A549 (cell line): Measurements from ENCODE around the gene ADCY10.
"Not testable (repeated sequence)": the region's sequence is repeated elsewhere in the genome, so short reads cannot be mapped to it uniquely, and the experiment has no call there.

ENCODE experiments used
- CHD4 ChIP-seq: fragments of 200-600 bp; sonication (generic); IDR thresholded peaks from 2 replicates; pipeline ENCODE4 v1.6.1; 2016; ENCODE audit warnings: antibody characterized with exemption, mild to moderate bottlenecking, borderline replicate concordance
- ELK1 ChIP-seq: fragments of 150-350 bp; IDR thresholded peaks from 2 replicates; pipeline ENCODE4 v1.6.1; 2014; ENCODE audit warnings: low read depth, mild to moderate bottlenecking, low read length
- EP300 ChIP-seq, 2 experiments: fragments of >200 bp; sonication (Bioruptor Twin); formaldehyde crosslinking; IDR thresholded peaks; 2 replicates in 1 of 2; 3 replicates in 1 of 2; pipeline ENCODE4 v1.6.1; 2016 to 2017
- NPAS2 ChIP-seq: fragments of 250-450 bp; sonication (Bioruptor Pico); IDR thresholded peaks from 2 replicates; pipeline ENCODE4 v1.8.0; 2022; ENCODE audit warnings: mild to moderate bottlenecking, moderate library complexity, borderline replicate concordance
- POLR2A ChIP-seq: IDR thresholded peaks from 2 replicates; pipeline ENCODE4 v1.6.1; 2012; ENCODE audit warnings: mild to moderate bottlenecking, low read length
- POLR2AphosphoS2 ChIP-seq: conservative IDR thresholded peaks from 2 replicates; pipeline ENCODE4 v1.6.1; 2012; ENCODE audit warnings: low read length, improper control_type of control experiment, inconsistent platforms
- RCOR1 ChIP-seq: fragments of 150-350 bp; IDR thresholded peaks from 2 replicates; pipeline ENCODE4 v1.6.1; 2014; ENCODE audit warnings: antibody characterized with exemption, low read length, low read depth
- REST ChIP-seq: fragments of 200-600 bp; sonication (generic); IDR thresholded peaks from 2 replicates; pipeline ENCODE4 v1.6.1; 2016; ENCODE audit warnings: antibody characterized with exemption, mild to moderate bottlenecking, moderate library complexity
- RFX5 ChIP-seq: fragments of 450-650 bp; IDR thresholded peaks from 2 replicates; pipeline ENCODE4 v1.7.1; 2014; ENCODE audit warnings: antibody characterized with exemption, mild to moderate bottlenecking, moderate library complexity
- RNF2 ChIP-seq: fragments of 200-600 bp; sonication (generic); IDR thresholded peaks from 2 replicates; pipeline ENCODE4 v1.6.1; 2016; ENCODE audit warnings: low read depth, mild to moderate bottlenecking, antibody characterized with exemption, moderate library complexity, borderline replicate concordance
- TF ChIP-seq, protein P1 (sequence below): fragments of >200 bp; sonication (Bioruptor Twin); formaldehyde crosslinking; IDR thresholded peaks from 3 replicates; pipeline ENCODE4 v1.5.1; 2016
- TF ChIP-seq, protein P2 (sequence below): fragments of 250-450 bp; sonication (Bioruptor Pico); IDR thresholded peaks from 2 replicates; pipeline ENCODE4 v1.5.0; 2020; ENCODE audit warnings: low read depth, mild to moderate bottlenecking, moderate library complexity

DNA sequence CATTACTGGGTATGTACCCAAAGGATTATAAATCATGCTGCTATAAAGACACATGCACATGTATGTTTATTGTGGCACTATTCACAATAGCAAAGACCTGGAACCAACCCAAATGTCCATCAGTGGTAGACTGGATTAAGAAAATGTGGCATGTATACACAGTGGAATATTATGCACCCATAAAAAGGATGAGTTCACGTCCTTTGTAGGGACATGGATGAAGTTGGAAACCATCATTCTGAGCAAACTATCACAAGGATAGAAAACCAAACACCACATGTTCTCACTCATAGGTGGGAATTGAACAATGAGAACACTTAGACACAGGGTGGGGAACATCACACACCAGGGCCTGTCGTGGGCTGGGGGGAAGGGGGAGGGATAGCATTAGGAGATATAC, 26.7 kb downstream of the ADCY10 start:
- not testable (repeated sequence) for TF ChIP-seq POLR2A; REST; ELK1; RFX5; RNF2; CHD4; EP300 (IDR thresholded peaks at IDR 0.05); POLR2AphosphoS2; NPAS2; RCOR1
- TF ChIP-seq, protein P1, sequence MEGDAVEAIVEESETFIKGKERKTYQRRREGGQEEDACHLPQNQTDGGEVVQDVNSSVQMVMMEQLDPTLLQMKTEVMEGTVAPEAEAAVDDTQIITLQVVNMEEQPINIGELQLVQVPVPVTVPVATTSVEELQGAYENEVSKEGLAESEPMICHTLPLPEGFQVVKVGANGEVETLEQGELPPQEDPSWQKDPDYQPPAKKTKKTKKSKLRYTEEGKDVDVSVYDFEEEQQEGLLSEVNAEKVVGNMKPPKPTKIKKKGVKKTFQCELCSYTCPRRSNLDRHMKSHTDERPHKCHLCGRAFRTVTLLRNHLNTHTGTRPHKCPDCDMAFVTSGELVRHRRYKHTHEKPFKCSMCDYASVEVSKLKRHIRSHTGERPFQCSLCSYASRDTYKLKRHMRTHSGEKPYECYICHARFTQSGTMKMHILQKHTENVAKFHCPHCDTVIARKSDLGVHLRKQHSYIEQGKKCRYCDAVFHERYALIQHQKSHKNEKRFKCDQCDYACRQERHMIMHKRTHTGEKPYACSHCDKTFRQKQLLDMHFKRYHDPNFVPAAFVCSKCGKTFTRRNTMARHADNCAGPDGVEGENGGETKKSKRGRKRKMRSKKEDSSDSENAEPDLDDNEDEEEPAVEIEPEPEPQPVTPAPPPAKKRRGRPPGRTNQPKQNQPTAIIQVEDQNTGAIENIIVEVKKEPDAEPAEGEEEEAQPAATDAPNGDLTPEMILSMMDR, result not testable (repeated sequence)
- TF ChIP-seq, protein P2, sequence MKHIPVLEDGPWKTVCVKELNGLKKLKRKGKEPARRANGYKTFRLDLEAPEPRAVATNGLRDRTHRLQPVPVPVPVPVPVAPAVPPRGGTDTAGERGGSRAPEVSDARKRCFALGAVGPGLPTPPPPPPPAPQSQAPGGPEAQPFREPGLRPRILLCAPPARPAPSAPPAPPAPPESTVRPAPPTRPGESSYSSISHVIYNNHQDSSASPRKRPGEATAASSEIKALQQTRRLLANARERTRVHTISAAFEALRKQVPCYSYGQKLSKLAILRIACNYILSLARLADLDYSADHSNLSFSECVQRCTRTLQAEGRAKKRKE (CRISPR knock-in tag), result not testable (repeated sequence)
